HG02981 (cell line): ENCODE data around the gene IBTK.
A peak's percentile ranks its signal among the peaks of the same experiment; 100 is the strongest.
"Not testable (repeated sequence)": the region's sequence is repeated elsewhere in the genome, so short reads cannot be mapped to it uniquely, and the experiment has no call there.

Experiments
- ATAC-seq: cut with Tn5 transposase; IDR thresholded peaks from one replicate; pipeline ENCODE4 v1.9.1; 2021; ENCODE audit warnings: mild to moderate bottlenecking, moderate library complexity; ENCODE audit not compliant: unreplicated experiment

IBTK gene

DNA sequence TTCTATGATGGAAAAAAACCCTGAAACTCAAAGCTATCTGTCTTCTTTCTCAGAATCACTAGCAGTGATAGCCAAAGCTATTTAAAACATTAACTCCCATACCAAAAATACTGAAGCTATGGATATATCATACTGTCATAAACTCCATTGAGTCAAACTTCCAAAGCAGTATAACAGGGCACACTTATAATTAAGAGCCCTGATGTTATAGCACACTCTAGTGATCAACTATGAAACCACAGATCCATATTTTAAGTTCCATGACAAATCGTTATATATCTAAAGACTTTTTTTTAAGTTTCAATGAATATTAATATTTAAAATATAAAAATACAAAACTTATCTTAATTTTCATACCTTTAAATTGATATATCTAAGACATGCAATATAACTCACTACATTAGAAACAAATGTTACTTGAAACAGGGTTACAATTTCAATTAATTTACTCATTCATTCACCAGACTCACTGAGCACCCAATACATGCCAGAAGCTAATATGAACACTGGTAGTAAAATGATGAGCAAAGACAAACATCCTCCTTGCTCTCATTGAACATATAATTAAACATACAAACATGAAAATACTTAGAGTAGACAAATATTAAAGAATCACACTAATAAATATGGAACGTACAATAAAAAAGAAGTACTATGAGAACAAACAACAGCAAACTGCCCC, 69.3 kb downstream of the IBTK start:
- no peak for ATAC-seq

DNA sequence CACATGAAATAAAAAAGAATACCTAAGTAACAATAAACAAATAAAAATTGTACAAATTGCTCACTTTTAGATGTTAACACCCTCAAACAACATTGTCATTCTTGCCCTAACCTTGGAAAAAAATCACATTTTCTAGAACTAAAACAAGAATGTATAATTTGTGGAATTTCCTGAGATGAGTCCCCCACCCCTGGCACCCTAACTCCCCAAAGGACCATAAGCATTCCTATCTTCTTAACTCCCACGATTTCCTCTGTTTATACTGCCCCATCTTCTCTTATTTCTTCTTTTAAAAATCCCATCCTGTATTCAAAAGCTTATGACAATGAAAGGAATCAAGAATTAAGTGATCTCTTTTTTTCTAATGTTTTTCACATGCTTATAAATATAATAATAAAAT, 70.9 kb downstream of the IBTK start:
- ATAC-seq = no peak

DNA sequence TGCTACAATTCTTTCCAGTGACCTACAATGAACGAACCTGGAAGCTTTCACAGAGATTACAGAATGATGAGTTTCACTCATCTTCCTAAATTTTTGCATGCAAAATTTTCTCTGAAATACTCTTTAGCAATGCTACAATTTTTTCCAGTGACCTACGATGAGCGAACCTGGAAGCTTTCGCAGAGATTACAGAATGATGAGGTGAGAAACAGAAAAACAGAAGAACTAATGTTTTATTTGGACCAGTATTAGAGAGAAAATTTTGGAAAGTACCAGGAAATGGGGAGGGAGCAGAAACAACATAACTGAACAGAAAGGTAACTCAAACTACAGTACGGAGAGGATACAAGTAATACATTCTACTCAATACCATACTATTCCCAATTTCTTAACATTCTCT, 75.0 kb downstream of the IBTK start:
- no peak for ATAC-seq

DNA sequence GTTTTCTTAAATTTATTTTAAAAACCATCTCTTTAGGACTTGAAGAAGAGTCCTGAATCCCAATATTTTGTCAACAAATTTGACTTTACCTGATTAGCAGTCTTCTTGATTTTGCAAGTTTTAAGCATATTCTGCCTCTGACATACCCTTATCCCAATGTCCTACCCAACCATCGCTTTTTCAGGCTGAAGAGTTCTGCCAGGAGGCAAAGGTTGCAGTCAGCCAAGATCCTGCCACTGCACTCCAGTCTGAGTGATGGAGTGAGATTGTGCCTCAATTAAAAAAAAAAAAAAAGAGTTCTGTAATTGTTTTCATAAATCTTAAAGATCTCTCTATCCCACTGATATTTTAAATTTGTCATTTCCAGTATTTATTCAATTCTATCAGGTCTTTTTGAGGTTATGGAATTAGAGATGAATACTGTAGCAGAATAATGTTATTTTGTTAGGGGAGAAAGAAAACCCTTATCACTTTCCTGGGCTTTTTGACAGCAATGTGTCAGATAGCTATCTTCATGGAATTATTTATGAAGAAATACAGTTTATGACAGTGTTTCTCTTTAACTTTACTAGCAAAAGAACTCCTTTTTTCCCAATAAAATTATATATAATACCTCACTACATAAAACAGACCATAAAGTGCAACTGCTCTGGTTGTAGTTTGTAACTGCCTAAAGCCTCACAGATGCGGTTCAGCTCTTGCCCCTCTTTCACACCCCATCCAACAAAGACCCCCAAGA, 78.2 kb downstream of the IBTK start:
- no peak for ATAC-seq

DNA sequence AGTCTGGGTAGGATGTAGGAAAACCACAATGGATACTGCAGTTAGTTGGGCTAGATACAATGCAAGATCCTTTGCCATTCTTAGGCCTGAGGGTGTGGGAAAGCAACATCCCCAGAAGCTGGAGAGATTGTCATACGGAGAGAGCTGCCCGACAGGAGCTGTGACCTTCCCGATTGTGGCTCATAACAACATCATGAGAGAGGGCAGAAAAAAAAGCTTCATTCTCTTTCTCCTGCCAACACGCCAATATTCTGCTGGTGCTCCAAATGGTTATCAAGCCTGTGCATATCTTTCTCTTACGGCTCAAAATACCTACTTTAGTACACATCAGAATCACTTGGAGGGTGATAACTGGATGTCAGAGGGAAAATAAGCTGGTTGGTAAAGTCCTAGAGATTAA, 81.1 kb downstream of the IBTK start:
- no peak for ATAC-seq

DNA sequence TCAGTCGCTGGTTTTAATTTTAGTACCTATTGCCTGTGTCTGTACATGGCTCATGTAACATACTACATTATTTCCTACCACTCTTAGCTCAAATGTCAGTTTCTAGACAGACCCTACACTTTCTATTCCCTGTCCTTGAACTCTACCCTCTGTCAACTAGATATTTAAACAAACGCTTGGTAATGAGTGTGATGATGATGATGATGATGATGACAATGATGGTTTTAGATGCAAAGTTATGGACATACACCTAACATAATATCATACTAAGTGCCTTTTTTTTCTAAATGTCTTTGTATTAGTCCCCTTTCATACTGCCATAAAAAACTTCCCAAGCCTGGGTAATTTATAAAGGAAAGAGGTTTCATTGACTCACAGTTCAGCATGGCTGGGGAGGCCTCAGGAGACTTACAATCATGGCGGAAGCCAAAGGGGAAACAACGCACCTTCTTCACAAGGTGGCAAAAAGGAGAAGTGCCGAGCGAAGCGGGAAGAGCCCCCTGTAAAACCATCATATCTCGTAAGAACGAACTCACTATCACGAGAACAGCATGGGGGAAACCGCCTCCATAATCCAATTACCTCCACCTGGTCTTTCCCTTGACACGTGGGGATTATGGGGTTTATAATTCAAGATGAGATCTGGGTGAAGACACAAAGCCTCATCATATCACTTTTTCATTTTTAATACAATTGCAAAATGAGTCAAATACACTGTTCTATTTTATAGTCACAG, 87.1 kb downstream of the IBTK start:
- no peak for ATAC-seq

DNA sequence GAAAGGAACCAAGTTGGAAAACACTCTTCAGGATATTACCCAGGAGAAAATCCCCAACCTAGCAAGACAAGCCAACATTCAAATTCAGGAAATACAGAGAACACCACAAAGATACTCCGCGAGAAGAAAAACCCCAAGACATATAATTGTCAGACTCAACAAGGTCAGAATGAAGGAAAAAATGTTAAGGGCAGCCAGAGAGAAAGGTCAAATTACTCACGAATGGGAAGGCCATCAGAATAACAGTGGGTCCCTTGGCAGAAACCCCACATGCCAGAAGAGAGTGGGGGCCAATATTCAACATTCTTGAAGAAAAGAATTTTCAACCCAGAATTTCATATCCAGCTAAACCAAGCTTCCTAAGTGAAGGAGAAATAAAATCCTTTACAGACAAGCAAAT, 94.8 kb downstream of the IBTK start:
- not testable (repeated sequence) for ATAC-seq

DNA sequence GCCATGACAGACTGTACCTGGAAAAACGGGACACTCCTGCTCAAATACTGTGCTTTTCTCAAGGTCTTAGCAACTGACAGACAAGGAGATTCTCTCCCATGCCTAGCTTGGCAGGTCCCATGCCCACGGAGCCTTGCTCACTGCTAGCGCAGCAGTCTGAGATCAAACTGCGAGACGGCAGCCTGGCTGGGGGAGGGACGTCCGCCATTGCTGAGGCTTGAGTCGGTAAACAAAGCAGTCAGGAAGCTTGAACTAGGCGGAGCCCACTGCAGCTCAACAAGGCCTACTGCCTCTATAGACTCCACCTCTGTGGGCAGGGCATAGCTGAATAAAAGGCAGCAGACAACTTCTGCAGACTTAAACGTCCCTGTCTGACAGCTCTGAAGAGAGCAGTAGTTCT, 96.4 kb downstream of the IBTK start:
- not testable (repeated sequence) for ATAC-seq

- no peak for ATAC-seq
Measured at GRCh38 chr6:82145926-82146452, 101.6 kb downstream of the IBTK start.

DNA sequence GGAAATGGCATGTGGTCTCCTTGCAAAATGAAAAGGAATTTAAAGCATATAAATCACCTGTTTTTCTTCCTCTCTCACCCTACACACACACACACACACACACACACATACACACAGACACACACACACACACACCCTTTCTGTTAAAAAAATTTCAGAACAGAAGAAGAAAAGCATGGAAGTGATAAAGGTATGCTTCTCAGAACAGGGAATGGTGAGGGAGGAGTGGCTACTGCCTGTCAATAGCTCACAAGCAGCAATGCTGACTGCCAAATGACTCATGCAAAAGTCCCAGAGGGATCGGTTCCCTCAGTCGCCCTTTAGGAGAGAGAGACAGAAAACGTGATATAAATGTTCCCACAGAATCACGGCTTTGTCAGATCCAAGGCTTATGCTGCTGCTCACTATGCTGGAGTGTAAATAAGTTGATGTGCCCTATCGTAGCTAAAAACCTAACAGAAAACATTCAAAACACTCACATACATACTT, 102.6 kb downstream of the IBTK start:
- no peak for ATAC-seq

- peak; percentile 91 for ATAC-seq
Measured at GRCh38 chr6:82144007-82144851, 103.3 kb downstream of the IBTK start.

GRCh38 chr6:82143041-82143481, 104.5 kb downstream of the IBTK start:
- no peak for ATAC-seq

GRCh38 chr6:82142524-82142923, 105.0 kb downstream of the IBTK start:
- no peak for ATAC-seq

DNA sequence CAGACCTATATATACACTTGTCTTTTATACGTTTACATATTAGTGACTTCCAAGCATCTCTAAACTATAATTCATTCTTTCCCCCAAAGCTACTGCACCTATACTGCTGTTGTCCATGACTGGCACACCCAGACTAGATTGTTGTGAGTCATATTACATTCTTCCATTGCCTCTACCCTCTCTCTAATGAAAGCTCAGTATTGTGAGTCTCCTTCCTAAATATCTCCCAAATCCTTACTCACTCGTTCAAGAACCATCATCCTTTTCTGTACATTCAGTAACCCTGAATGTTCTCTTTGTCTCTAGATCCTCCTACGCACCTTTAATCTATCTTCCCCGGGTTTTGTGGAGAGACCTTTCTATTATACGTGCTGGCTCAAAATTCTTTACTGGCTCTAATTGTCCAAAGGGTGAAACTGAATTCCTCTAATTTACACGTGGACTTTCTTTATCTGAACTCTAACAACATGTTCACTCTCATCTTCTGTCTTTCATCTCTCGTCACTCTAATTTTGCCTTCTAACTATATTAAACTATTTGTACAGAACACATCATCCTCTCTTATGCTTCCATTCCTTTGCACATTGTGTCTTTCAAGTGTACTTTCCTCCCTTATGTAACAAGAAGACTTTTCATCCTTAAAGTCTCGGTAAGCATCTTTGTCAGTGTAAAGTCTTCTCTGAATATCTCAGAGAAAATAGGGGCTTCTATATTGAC, 109.3 kb downstream of the IBTK start:
- no peak for ATAC-seq

- ATAC-seq = no peak
Measured at GRCh38 chr6:82131441-82131840, 116.1 kb downstream of the IBTK start.

DNA sequence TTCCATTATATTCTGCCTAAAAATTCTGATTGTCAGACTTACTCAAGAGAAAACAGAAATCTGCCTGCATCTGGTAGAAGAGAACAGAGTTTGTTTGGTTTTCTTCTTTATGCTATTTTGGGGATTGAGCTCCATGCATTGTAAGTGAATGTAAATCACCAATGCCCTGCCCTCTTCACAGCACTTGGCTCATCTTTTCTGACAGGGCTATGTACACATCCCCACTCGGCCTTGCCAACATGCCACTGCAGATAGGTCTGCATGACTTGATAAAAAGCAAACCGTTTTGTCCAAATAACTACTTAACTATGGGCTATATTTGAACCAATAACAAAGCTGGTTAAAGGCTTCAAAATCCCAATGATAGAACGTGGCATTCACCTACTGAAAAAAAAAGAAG, 117.7 kb downstream of the IBTK start:
- ATAC-seq = no peak

DNA sequence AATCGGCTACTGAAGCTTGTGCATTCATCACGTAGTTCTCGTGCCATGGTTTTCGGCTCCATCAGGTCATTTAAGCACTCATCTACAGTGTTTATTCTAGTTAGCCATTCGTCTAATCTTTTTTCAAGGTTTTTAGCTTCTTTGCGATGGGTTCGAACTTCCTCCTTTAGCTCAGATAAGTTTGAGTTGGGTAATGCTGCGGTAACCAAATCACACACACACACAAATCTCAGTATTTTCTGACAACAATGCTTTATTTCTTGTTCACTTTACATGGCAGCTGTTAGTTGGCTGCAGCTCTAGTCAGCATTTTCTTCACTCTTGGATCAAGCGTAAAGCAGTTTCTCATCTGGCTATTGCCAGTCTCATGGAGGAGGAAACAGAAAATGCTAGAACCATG, 118.6 kb downstream of the IBTK start:
- ATAC-seq = not testable (repeated sequence)

DNA sequence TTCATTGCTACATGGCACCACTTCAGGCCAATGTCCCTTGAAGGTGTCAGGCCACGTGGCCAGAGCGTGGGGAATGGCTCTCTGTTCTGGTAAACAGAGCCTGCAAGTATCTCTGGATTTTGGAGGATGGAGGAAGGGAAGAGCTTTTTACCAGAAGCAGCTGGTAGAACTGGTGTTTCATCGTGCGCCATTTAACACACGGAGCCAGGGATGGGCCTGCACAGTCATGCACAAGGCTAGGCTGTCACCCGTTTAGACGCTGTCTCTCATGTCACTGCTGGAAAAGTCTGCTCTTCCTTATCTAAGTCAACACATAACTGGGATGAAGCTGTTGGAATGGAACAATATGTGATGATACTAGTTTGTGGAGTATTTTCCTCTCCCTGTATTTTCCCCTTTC, 123.9 kb downstream of the IBTK start:
- ATAC-seq = no peak
